ENCODE measurements around the gene LRRC2. TPM values are rescaled to one million over a fixed set of nuclear protein-coding genes. Genes with fewer than 3 reads are reported as not detected.
"Not testable (repeated sequence)": the region's sequence is repeated elsewhere in the genome, so short reads cannot be mapped to it uniquely, and the experiment has no call there.

The LRRC2 gene
- polyA plus RNA-seq, 10 donors: 1.9 to 5.3 (median 4.0) TPM

- no peak for DNase-seq
Measured at GRCh38 chr3:46536758-46537157, 29.3 kb downstream of the LRRC2 start.

- DNase-seq: no peak
Measured at GRCh38 chr3:46535746-46536145, 30.4 kb downstream of the LRRC2 start.

- DNase-seq: no peak
Measured at GRCh38 chr3:46533091-46533490, 33.0 kb downstream of the LRRC2 start.

GRCh38 chr3:46527239-46527638, 38.9 kb downstream of the LRRC2 start:
- DNase-seq: no peak

- DNase-seq: no peak
Measured at GRCh38 chr3:46524832-46525231, 41.3 kb downstream of the LRRC2 start.

- no peak for DNase-seq
Measured at GRCh38 chr3:46524008-46524407, 42.1 kb downstream of the LRRC2 start.

- DNase-seq: no peak
Measured at GRCh38 chr3:46523556-46523955, 42.5 kb downstream of the LRRC2 start.

GRCh38 chr3:46522201-46522600, 43.9 kb downstream of the LRRC2 start:
- not testable (repeated sequence) for DNase-seq

- DNase-seq: no peak
Measured at GRCh38 chr3:46521096-46521495, 45.0 kb downstream of the LRRC2 start.

- no peak for DNase-seq
Measured at GRCh38 chr3:46520531-46520930, 45.6 kb downstream of the LRRC2 start.

GRCh38 chr3:46519952-46520351, 46.1 kb downstream of the LRRC2 start:
- DNase-seq: no peak

GRCh38 chr3:46517784-46518181, 48.3 kb downstream of the LRRC2 start:
- no peak for DNase-seq

GRCh38 chr3:46517016-46517783, 48.9 kb downstream of the LRRC2 start:
- DNase-seq: peak in 1 of 3 donors; percentile 28

- DNase-seq: no peak
Measured at GRCh38 chr3:46516521-46516920, 49.6 kb downstream of the LRRC2 start.

- DNase-seq: no peak
Measured at GRCh38 chr3:46512191-46512749, 53.8 kb downstream of the LRRC2 start.

- DNase-seq: no peak
Measured at GRCh38 chr3:46509661-46510187, 56.4 kb downstream of the LRRC2 start.

- no peak for DNase-seq
Measured at GRCh38 chr3:46508850-46509591, 57.1 kb downstream of the LRRC2 start.

- no peak for DNase-seq
Measured at GRCh38 chr3:46506526-46506925, 59.6 kb downstream of the LRRC2 start.

GRCh38 chr3:46505953-46506352, 60.1 kb downstream of the LRRC2 start:
- DNase-seq: no peak

GRCh38 chr3:46504789-46505188, 61.3 kb downstream of the LRRC2 start:
- DNase-seq: no peak

- peak in 1 of 3 donors; percentile 27 for DNase-seq
Measured at GRCh38 chr3:46503200-46503874, 62.8 kb downstream of the LRRC2 start.

- DNase-seq: peak in 1 of 3 donors; percentile 36
Measured at GRCh38 chr3:46501702-46502101, 64.4 kb downstream of the LRRC2 start.

Data from muscle of back (tissue), 11 donors.